NOMO-1 (cell line): ENCODE measurements around the gene ARIH2.
"Not testable (repeated sequence)": the region's sequence is repeated elsewhere in the genome, so short reads cannot be mapped to it uniquely, and the experiment has no call there.

Experiments
- DNase-seq, 2 experiments: peaks; one replicate each; lab custom pipeline; 2025; ENCODE audit not compliant: unreplicated experiment in 2 of 2; lab: John Stamatoyannopoulos, UW

ARIH2 gene

GRCh38 chr3:48999085-48999858, 80.6 kb downstream of the ARIH2 start:
- DNase-seq: no peak

GRCh38 chr3:49001155-49001554, 82.5 kb downstream of the ARIH2 start:
- DNase-seq: no peak

- DNase-seq: no peak
Measured at GRCh38 chr3:49004352-49005302, 86.0 kb downstream of the ARIH2 start.

- DNase-seq: no peak
Measured at GRCh38 chr3:49005303-49005680, 86.7 kb downstream of the ARIH2 start.

GRCh38 chr3:49005998-49006397, 87.4 kb downstream of the ARIH2 start:
- no peak for DNase-seq

GRCh38 chr3:49006408-49007067, 87.9 kb downstream of the ARIH2 start:
- DNase-seq: no peak

GRCh38 chr3:49007068-49007770, 88.6 kb downstream of the ARIH2 start, which contains the start of gene WDR6:
Gene WDR6 (plus strand): TSS chr3:49007391. CDS start chr3:49007432, 41 bp downstream.
- DNase-seq: peak; percentile 96 to 97

GRCh38 chr3:49007771-49008528, 89.3 kb downstream of the ARIH2 start:
- DNase-seq: peak; percentile 84 to 90

- not testable (repeated sequence) for DNase-seq
Measured at GRCh38 chr3:49008627-49009026, 90.0 kb downstream of the ARIH2 start.

GRCh38 chr3:49009396-49009795, 90.8 kb downstream of the ARIH2 start:
- no peak for DNase-seq

GRCh38 chr3:49012441-49013017, 93.9 kb downstream of the ARIH2 start:
- no peak for DNase-seq

GRCh38 chr3:49013113-49013737, 94.6 kb downstream of the ARIH2 start:
- no peak for DNase-seq

GRCh38 chr3:49013738-49014660, 95.4 kb downstream of the ARIH2 start:
- DNase-seq: peak; percentile 29 to 31

GRCh38 chr3:49015072-49015471, 96.4 kb downstream of the ARIH2 start:
- no peak for DNase-seq

- no peak for DNase-seq
Measured at GRCh38 chr3:49015765-49016164, 97.1 kb downstream of the ARIH2 start.

GRCh38 chr3:49016414-49017228, 98.0 kb downstream of the ARIH2 start:
- DNase-seq: no peak
